ENCODE measurements around the gene VPS13C. TPM values are rescaled to one million over a fixed set of nuclear protein-coding genes. Genes with fewer than 3 reads are reported as not detected.

VPS13C gene
- total RNA-seq, 1 experiment from 2014 or later, result 18.6 TPM

DNA sequence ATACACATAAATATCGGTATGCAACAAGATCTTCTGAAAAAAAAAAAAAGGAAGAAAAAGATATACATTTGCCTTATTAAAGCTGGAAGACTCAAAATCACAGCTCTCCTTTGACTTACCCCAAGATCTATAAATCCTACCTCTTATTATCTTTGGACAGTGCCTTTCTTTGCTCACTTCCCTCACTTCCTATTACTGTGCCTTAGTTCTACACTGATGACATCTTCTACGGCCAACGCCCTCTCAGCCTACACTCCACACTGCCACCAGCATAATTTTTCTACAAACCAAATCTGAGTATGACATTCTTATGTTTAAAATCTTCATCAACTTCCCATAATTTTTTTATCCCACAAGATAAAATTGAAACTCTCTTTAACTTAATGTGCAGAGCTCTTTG lies 137.1 kb downstream of the VPS13C start:
- BruUV-seq (replicated peaks), result no TSS peak
- no peak overlapping the region for H3K4me3 ChIP-seq (replicated peaks in 1 of 2; ENCODE audit: low read depth in 1 of 2, low read length in 2 of 2)
- no peaks in the 10 kb centered on the region for H4K20me1 ChIP-seq (ENCODE audit: insufficient read depth)
- no peak overlapping the region for H3K27ac ChIP-seq (ENCODE audit: low read depth, low read length)
- no peak overlapping the region for H3K9ac ChIP-seq (ENCODE audit: low read length)
- no peaks in the 10 kb centered on the region for H3K27me3 ChIP-seq (ENCODE audit: insufficient read depth, low read length)
- TF ChIP-seq ELF1 (IDR thresholded peaks at IDR 0.05; ENCODE audit: borderline replicate concordance, low read depth), result no peak
- TF ChIP-seq CTCF (IDR thresholded peaks at IDR 0.05 in 2 of 3, conservative IDR thresholded peaks at IDR 0.05 in 1 of 3; ENCODE audit: borderline replicate concordance in 1 of 3, insufficient read depth in 1 of 3, low read depth in 2 of 3, low read length in 2 of 3), result no peak
- TF ChIP-seq SIN3A (IDR thresholded peaks at IDR 0.05; ENCODE audit: low read depth), result no peak
- no peak for TF ChIP-seq MAX (IDR thresholded peaks at IDR 0.05)
- TF ChIP-seq FOSL1 (IDR thresholded peaks at IDR 0.05; ENCODE audit: low read depth), result no peak
- no peak for TF ChIP-seq CEBPB (IDR thresholded peaks at IDR 0.05; ENCODE audit: low read depth)
- no peak for DNase-seq (ENCODE audit: low read depth, low spot score)
- no peaks in the 10 kb centered on the region for H3K9me2 ChIP-seq (ENCODE audit: insufficient read depth)
- H3K9me3 ChIP-seq (ENCODE audit: control insufficient read depth in 1 of 2, insufficient read depth in 1 of 2, low read depth in 1 of 2, low read length in 2 of 2), result no peaks in the 10 kb centered on the region
- no peaks in the 10 kb centered on the region for H3K79me2 ChIP-seq (ENCODE audit: insufficient read depth, low read length)
- H3K4me2 ChIP-seq (ENCODE audit: low read length), result no peak overlapping the region
- ChIA-PET CTCF (interaction anchor here (1.0 kb wide), 1 partner anchor 89 kb away, joined by 4 read pairs; no protein-coding TSS in a partner anchor), RAD21 (ENCODE audit: low non-redundant PET in 1 of 2, low total read pairs in 2 of 2, uncharacterized antibody in 2 of 2, unreplicated experiment in 2 of 2) (no interaction called here), POLR2A (no interaction called here)
- intact Hi-C loops (cut with micrococcal nuclease), result no loop called here
- no peaks in the 10 kb centered on the region for H3K4me1 ChIP-seq (ENCODE audit: control insufficient read depth in 1 of 2, insufficient read depth in 2 of 2, low read length in 2 of 2)
- no peak for ATAC-seq
- no peak overlapping the region for H2AFZ ChIP-seq (ENCODE audit: low read depth, low read length, poor library complexity, severe bottlenecking)
- H3K36me3 ChIP-seq (ENCODE audit: control insufficient read depth in 1 of 2, insufficient read depth in 2 of 2, low read length in 2 of 2), result no peaks in the 10 kb centered on the region; a peak in 2 of 4 replicates

- ChIA-PET RAD21 (ENCODE audit: low non-redundant PET in 1 of 2, low total read pairs in 2 of 2, uncharacterized antibody in 2 of 2, unreplicated experiment in 2 of 2) (no interaction called here), CTCF (no interaction called here), POLR2A (no interaction called here)
- no peak for ATAC-seq
- no peaks in the 10 kb centered on the region for H3K4me1 ChIP-seq (ENCODE audit: control insufficient read depth in 1 of 2, insufficient read depth in 2 of 2, low read length in 2 of 2)
- intact Hi-C loops (cut with micrococcal nuclease), result no loop called here
- H3K27ac ChIP-seq (ENCODE audit: low read depth, low read length), result no peak overlapping the region
- no peaks in the 10 kb centered on the region for H3K9me3 ChIP-seq (ENCODE audit: control insufficient read depth in 1 of 2, insufficient read depth in 1 of 2, low read depth in 1 of 2, low read length in 2 of 2)
- H2AFZ ChIP-seq (ENCODE audit: low read depth, low read length, poor library complexity, severe bottlenecking), result no peak overlapping the region
- H3K9me2 ChIP-seq (ENCODE audit: insufficient read depth), result no peaks in the 10 kb centered on the region
- H4K20me1 ChIP-seq (ENCODE audit: insufficient read depth), result no peaks in the 10 kb centered on the region
- no peak overlapping the region for H3K4me2 ChIP-seq (ENCODE audit: low read length)
- H3K36me3 ChIP-seq (ENCODE audit: control insufficient read depth in 1 of 2, insufficient read depth in 2 of 2, low read length in 2 of 2), result no peaks in the 10 kb centered on the region; a peak in 1 of 4 replicates
- no TSS peak for BruUV-seq (replicated peaks)
- H3K4me3 ChIP-seq (replicated peaks in 1 of 2; ENCODE audit: low read depth in 1 of 2, low read length in 2 of 2), result no peak overlapping the region
- no peak overlapping the region for H3K9ac ChIP-seq (ENCODE audit: low read length)
- no peaks in the 10 kb centered on the region for H3K79me2 ChIP-seq (ENCODE audit: insufficient read depth, low read length)
- no peaks in the 10 kb centered on the region for H3K27me3 ChIP-seq (ENCODE audit: insufficient read depth, low read length)
- no peak for DNase-seq (ENCODE audit: low read depth, low spot score)
- no peak for TF ChIP-seq CEBPB (IDR thresholded peaks at IDR 0.05; ENCODE audit: low read depth)
- no peak for TF ChIP-seq ZBTB33 (IDR thresholded peaks at IDR 0.05; ENCODE audit: extremely low read depth, insufficient replicate concordance, low read length)
- TF ChIP-seq SRF (IDR thresholded peaks at IDR 0.05; ENCODE audit: low read depth), result no peak
- TF ChIP-seq EZH2 (IDR thresholded peaks at IDR 0.05), result no peak
- TF ChIP-seq YY1 (IDR thresholded peaks at IDR 0.05; ENCODE audit: extremely low read depth, insufficient replicate concordance, low read depth, low read length), result no peak
- no peak for TF ChIP-seq FOSL1 (IDR thresholded peaks at IDR 0.05; ENCODE audit: low read depth)
- TF ChIP-seq ELF1 (IDR thresholded peaks at IDR 0.05; ENCODE audit: borderline replicate concordance, low read depth), result no peak
- no peak for TF ChIP-seq CTCF (IDR thresholded peaks at IDR 0.05 in 2 of 3, conservative IDR thresholded peaks at IDR 0.05 in 1 of 3; ENCODE audit: borderline replicate concordance in 1 of 3, insufficient read depth in 1 of 3, low read depth in 2 of 3, low read length in 2 of 3)
- TF ChIP-seq JUND (IDR thresholded peaks at IDR 0.05), result no peak
- TF ChIP-seq ZNF274 (IDR thresholded peaks at IDR 0.05; ENCODE audit: low read depth, low read length), result no peak
- no peak for TF ChIP-seq SP1 (IDR thresholded peaks at IDR 0.05; ENCODE audit: low read depth)
These were observed 139.2 kb downstream of the VPS13C start for GRCh38 chr15:61921093-61921492.
